ENCODE measurements around the gene SERGEF.
"Not testable (repeated sequence)": the region's sequence is repeated elsewhere in the genome, so short reads cannot be mapped to it uniquely, and the experiment has no call there.

SERGEF gene

GRCh38 chr11:18000760-18001159, 12.1 kb downstream of the SERGEF start:
- TF ChIP-seq, protein P1, sequence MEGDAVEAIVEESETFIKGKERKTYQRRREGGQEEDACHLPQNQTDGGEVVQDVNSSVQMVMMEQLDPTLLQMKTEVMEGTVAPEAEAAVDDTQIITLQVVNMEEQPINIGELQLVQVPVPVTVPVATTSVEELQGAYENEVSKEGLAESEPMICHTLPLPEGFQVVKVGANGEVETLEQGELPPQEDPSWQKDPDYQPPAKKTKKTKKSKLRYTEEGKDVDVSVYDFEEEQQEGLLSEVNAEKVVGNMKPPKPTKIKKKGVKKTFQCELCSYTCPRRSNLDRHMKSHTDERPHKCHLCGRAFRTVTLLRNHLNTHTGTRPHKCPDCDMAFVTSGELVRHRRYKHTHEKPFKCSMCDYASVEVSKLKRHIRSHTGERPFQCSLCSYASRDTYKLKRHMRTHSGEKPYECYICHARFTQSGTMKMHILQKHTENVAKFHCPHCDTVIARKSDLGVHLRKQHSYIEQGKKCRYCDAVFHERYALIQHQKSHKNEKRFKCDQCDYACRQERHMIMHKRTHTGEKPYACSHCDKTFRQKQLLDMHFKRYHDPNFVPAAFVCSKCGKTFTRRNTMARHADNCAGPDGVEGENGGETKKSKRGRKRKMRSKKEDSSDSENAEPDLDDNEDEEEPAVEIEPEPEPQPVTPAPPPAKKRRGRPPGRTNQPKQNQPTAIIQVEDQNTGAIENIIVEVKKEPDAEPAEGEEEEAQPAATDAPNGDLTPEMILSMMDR (IDR thresholded peaks at IDR 0.05; ENCODE audit: low read depth, low read length): no peak
- no peak overlapping the region for H3K4me3 ChIP-seq (ENCODE audit: low read depth, low read length)

DNA sequence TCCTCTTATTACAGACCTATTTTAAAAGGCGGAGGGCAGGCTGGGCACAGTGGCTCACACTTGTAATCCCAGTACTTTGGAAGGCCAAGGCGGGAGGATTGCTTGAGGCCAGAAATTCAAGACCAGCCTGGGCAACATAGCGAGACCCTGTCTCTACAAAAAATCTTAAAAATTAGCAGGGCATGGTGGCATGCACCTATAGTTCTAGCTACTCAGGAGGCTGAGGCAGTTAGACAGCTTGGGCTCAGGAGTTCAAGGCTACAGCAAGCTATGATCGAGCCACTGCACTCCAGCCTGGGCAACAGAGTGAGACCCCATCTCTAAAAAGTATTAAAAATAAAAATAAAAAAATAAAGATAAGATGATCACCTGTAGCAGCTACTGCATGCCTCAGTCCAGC, 12.7 kb downstream of the SERGEF start:
- not testable (repeated sequence) for H3K4me3 ChIP-seq (ENCODE audit: low read depth, low read length)

DNA sequence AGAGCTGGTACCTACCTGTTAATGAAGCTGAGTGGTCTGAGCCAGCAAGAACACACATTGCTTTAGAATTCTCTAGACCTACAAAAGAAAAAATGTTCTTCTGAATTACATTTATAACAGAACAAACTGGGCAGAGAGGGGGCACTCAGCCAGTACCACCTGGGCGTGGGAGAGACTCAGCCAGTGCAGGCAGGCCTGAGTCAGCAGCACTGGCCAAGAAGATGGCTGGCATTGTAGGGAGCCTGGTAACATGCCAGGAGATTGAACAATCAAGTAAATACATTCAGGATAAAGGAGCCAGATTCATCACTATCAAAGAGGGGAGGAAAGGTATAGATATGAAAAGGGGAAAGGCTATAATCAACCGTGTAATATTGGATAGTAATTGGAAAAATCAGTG, 19.9 kb downstream of the SERGEF start:
- H3K4me3 ChIP-seq (ENCODE audit: low read depth, low read length): no peak overlapping the region
- TF ChIP-seq, protein P1 (IDR thresholded peaks at IDR 0.05; ENCODE audit: low read depth, low read length): no peak

DNA sequence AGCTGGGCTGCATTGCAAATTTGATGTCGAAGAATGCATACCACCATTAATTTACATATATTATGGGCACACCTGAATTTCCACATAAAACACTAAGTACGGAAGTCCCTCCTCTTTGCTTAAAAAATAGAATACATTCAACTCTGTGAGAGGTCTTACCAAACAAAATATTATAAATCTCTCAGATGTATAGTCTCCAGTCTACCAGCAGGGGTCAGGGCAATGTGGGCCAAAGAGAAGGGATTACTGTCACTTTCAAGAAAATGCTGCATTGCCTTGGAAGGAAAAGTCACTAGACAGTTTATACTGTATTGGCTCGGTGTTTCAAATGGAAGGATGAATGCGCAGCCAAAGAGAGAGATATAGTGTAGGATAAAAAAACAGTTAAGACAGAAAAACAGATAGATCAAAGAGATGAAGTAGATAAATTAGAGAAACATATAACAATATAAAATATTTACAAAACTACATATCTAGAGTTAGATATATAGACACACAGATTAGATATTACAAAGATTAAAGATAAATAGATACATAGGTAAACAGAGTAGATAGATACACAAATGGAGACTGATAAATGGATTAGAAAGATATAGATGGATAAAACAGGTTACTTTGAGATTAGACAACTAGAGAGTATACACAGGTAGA, 20.9 kb downstream of the SERGEF start:
- H3K4me3 ChIP-seq (ENCODE audit: low read depth, low read length): no peak overlapping the region
- TF ChIP-seq, protein P1 (IDR thresholded peaks at IDR 0.05; ENCODE audit: low read depth, low read length): peak; percentile 85

DNA sequence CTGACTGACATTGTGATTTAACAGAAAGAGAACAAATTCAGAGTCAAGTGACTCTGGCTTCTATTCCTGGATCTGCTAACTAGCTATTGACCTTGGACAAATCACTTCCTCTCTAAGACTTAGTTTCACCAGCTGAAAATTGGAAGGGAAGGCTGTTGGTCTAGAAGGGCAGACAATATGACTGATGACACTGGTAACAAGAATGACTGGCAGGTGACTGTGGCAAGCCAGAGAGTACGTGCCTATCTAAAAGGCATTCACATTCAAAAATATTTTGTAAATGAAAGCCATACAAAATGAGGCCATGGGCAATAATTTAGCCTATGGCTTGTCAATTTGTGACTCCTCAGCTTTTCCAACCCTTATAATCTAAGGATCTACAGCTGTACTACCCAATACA, 23.5 kb downstream of the SERGEF start:
- H3K4me3 ChIP-seq (ENCODE audit: low read depth, low read length): no peak overlapping the region
- TF ChIP-seq, protein P1 (IDR thresholded peaks at IDR 0.05; ENCODE audit: low read depth, low read length): no peak

DNA sequence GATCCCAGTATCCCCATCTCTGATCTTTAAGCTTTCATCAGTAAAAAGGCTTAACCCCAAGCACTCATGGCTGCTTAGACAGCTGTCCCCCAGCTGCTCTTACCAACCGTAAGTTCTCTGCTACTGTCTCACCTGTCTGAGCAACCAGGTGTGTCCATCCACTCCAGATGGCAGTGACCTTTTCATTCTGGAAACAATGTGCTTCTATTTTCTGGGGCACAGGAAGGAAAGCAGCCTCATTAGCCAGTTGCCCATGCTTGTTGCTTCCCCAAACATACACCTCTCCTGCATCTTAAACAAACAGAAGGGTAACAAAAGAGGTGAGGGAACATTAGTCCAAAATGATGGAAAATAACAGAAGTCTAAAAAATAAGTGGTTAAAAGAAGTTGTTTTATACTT, 24.4 kb downstream of the SERGEF start:
- TF ChIP-seq, protein P1 (IDR thresholded peaks at IDR 0.05; ENCODE audit: low read depth, low read length): no peak
- no peak overlapping the region for H3K4me3 ChIP-seq (ENCODE audit: low read depth, low read length)

GRCh38 chr11:17987826-17988225, 25.0 kb downstream of the SERGEF start:
- no peak overlapping the region for H3K4me3 ChIP-seq (ENCODE audit: low read depth, low read length)
- TF ChIP-seq, protein P1 (IDR thresholded peaks at IDR 0.05; ENCODE audit: low read depth, low read length): no peak

DNA sequence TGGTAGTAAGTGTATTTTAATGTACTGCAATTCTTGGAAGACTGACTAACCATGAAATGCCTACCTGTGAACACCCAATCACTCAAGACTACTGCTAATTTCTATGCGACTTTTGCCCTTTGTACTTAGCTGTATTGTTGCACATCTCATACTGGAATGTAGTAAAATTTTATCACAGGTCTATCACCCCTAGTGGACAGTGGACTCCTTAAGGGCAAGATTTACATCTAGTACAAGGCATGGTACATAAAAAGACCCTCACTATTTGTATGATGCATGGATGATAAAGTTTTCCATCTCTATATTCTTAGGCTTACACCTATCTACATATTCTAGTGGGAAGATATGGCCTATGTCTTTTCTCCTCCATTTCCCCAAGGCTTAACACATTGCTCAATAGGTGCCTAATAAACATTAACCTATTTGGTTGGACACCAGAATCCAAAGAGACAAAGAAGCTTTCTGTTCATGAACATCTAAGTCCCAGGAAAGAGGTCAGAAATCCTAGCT, 26.1 kb downstream of the SERGEF start:
- TF ChIP-seq, protein P1 (IDR thresholded peaks at IDR 0.05; ENCODE audit: low read depth, low read length): no peak
- no peak overlapping the region for H3K4me3 ChIP-seq (ENCODE audit: low read depth, low read length)

Measured in WI38 (cell line).